AG04450 (cell line): ENCODE results near the gene UPK1B. TPM values are rescaled to one million over a fixed set of nuclear protein-coding genes. Genes with fewer than 3 reads are reported as not detected.

Experiments used
- CTCF ChIA-PET: fragments of 300-600, 350-600 bp; formaldehyde crosslinking; extraction: SDS; loops from one replicate; lab custom pipeline; 2022; ENCODE audit warnings: antibody characterized with exemption, inconsistent platforms; lab: Charles Lee
- POLR2A ChIA-PET: fragments of 350-600 bp; formaldehyde crosslinking; extraction: SDS; loops from one replicate; lab custom pipeline; 2021; ENCODE audit warnings: antibody characterized with exemption, inconsistent platforms; lab: Yijun Ruan, JAX
- DNase-seq: peaks from one replicate; pipeline ENCODE4 v3.0.0-alpha.2; 2011; ENCODE audit warnings: low read depth, low spot score
- H3K27ac ChIP-seq: one replicate; pipeline ENCODE4 v1.5.1; 2012; ENCODE audit warnings: low read depth, low read length, control low read depth
- H3K27me3 ChIP-seq: one replicate; pipeline ENCODE4 v1.6.0; 2012; ENCODE audit warnings: low read length; ENCODE audit not compliant: control insufficient read depth, insufficient read depth
- H3K4me3 ChIP-seq: 2 replicates; pipeline ENCODE4 v1.5.1; 2011; ENCODE audit warnings: mild to moderate bottlenecking, low read depth, low read length, control low read depth
- H3K9me3 ChIP-seq: 2 replicates; pipeline ENCODE4 v1.5.1; 2012; ENCODE audit warnings: low read length; ENCODE audit not compliant: control insufficient read depth, insufficient read depth
- polyA plus RNA-seq: library from polyadenylated mRNA; depleted of rRNA; stranded (reverse); fragments of >200 nt; gene quantifications from 2 replicates; pipeline ENCODE4 v1.2.3, GENCODE V29; 2011
- TF ChIP-seq, protein P1 (sequence below): IDR thresholded peaks from 2 replicates; pipeline ENCODE4 v1.5.1; 2011; ENCODE audit warnings: low read depth, low read length, control low read depth, inconsistent platforms

UPK1B gene
- polyA plus RNA-seq, 1 experiment: 0.32 TPM

- ChIA-PET CTCF (no interaction called here), POLR2A (no interaction called here)
- H3K27ac ChIP-seq: no peak overlapping the region
- no peaks in the 10 kb centered on the region for H3K9me3 ChIP-seq
- H3K4me3 ChIP-seq: no peak overlapping the region
- DNase-seq: no peak
- H3K27me3 ChIP-seq: no peaks in the 10 kb centered on the region
- TF ChIP-seq, protein P1, sequence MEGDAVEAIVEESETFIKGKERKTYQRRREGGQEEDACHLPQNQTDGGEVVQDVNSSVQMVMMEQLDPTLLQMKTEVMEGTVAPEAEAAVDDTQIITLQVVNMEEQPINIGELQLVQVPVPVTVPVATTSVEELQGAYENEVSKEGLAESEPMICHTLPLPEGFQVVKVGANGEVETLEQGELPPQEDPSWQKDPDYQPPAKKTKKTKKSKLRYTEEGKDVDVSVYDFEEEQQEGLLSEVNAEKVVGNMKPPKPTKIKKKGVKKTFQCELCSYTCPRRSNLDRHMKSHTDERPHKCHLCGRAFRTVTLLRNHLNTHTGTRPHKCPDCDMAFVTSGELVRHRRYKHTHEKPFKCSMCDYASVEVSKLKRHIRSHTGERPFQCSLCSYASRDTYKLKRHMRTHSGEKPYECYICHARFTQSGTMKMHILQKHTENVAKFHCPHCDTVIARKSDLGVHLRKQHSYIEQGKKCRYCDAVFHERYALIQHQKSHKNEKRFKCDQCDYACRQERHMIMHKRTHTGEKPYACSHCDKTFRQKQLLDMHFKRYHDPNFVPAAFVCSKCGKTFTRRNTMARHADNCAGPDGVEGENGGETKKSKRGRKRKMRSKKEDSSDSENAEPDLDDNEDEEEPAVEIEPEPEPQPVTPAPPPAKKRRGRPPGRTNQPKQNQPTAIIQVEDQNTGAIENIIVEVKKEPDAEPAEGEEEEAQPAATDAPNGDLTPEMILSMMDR: no peak
These were observed 47.7 kb downstream of the UPK1B start for GRCh38 chr3:119220970-119221667.

DNA sequence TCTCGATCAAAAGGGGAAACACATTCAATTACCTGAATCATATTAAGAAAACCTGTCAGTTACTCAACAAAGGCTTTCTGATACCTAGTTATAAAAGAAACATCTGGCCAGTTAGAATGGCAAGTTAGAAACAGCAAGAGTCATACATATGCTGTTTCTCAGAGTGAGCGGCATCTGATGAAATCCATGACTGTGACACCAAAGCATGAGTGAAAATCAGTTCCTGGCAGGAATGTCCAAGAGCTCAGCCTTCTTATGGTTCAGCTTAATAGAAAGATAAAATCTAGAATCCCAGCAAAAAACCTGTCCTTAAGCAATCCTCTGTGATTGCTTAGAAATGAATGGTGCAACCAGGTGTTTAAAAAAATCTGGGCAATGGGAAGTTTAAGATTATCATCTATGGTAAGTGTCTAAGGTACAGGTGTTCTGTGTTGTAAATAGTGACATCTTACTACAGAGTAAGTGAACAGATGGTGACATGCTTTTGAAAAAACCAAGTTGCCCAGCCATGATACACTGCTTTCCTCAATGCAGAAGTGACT is 48.5 kb downstream of the UPK1B start:
- TF ChIP-seq, protein P1: no peak
- no peak overlapping the region for H3K27ac ChIP-seq
- H3K4me3 ChIP-seq: no peak overlapping the region
- ChIA-PET CTCF (interaction anchor here (1.1 to 4.4 kb wide), 2 partner anchors 16 to 19 kb away, joined by 3 to 32 read pairs; partner anchors contain the start of gene B4GALT4), POLR2A (interaction anchor here (1.7 kb wide), 1 partner anchor 19 kb away, joined by 3 read pairs; the partner anchor contains the start of gene B4GALT4)
- H3K9me3 ChIP-seq: no peaks in the 10 kb centered on the region
- H3K27me3 ChIP-seq: no peaks in the 10 kb centered on the region
- no peak for DNase-seq

DNA sequence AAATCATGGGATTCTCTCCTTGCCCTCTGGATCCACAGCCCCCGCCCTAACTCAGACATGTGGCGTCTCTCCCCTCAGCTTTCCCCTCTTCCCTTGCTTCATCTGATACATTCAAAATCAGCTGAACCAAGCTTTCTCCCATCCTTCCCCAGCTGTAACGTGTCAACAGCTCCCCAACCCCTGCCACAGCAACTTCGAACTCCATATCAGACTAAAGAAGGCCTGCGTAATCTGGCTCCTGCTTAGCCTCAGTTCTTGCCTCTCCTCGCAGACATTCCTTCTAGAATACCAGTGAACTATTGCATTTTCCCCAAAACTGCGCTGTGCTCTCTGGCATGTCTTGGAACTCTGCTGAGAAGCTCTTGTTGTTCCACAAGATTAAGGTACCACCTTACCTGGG is 49.0 kb downstream of the UPK1B start:
- TF ChIP-seq, protein P1: no peak
- Histone ChIP-seq H3K27ac (no peak overlapping the region), H3K4me3 (no peak overlapping the region), H3K27me3 (no peaks in the 10 kb centered on the region), H3K9me3 (no peaks in the 10 kb centered on the region)
- ChIA-PET CTCF (interaction anchor here (1.1 to 4.4 kb wide), 2 partner anchors 15 to 19 kb away, joined by 3 to 32 read pairs; partner anchors contain the start of gene B4GALT4), POLR2A (interaction anchor here (1.7 kb wide), 1 partner anchor 18 kb away, joined by 3 read pairs; the partner anchor contains the start of gene B4GALT4)
- DNase-seq: no peak

DNA sequence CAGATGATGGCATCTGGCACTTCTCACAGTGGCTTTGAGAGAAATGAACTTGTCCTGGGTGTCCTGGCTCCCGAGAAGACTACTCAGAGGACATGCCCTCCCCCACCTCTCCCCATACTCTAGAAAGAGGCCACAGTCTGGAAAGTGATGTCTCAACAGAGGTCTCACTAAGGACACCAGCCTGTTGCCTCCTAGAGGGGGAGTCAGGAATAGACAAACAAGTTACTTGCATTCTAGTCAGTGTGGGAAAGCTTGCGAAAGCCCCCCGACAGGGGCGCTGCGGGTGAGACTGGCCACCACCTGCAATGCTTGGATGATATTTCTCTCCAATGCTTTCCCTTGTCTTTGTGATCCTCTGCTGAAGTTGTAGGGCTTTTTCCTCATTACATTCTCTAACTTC is 50.1 kb downstream of the UPK1B start:
- POLR2A ChIA-PET: interaction anchor here (1.7 kb wide), 1 partner anchor 17 kb away, joined by 3 read pairs; the partner anchor contains the start of gene B4GALT4
- Histone ChIP-seq H3K4me3 (no peak overlapping the region), H3K27ac (no peak overlapping the region), H3K27me3 (no peaks in the 10 kb centered on the region), H3K9me3 (no peaks in the 10 kb centered on the region)
- CTCF ChIA-PET: interaction anchor here (1.2 to 4.4 kb wide), 4 partner anchors 12 to 79 kb away, joined by 3 to 32 read pairs (median 3); partner anchors contain the start of gene B4GALT4
- TF ChIP-seq, protein P1: peak; percentile 21; the same call in 1 of the 2 replicates
- no peak for DNase-seq

GRCh38 chr3:119225121-119225520 is 51.7 kb downstream of the UPK1B start:
- DNase-seq: no peak
- CTCF ChIA-PET: interaction anchor here (0.9 to 4.4 kb wide), 3 partner anchors 16 to 81 kb away, joined by 3 to 32 read pairs (median 3); partner anchors contain the start of genes B4GALT4 and TEX55
- H3K4me3 ChIP-seq: no peak overlapping the region
- POLR2A ChIA-PET: no interaction called here
- no peaks in the 10 kb centered on the region for H3K9me3 ChIP-seq
- no peaks in the 10 kb centered on the region for H3K27me3 ChIP-seq
- TF ChIP-seq, protein P1: no peak
- H3K27ac ChIP-seq: no peak overlapping the region
